Liver (tissue), 9 donors: ENCODE results near the gene LANCL1. TPM values are rescaled to one million over a fixed set of nuclear protein-coding genes. Genes with fewer than 3 reads are reported as not detected.

ENCODE experiments used
- DNase-seq: peaks from one replicate; pipeline ENCODE4 v3.0.0-alpha.2; 2017; ENCODE audit warnings: low spot score
- H3K27ac ChIP-seq, 2 donors: one replicate each; pipeline ENCODE4 v1.7.0; 2013; ENCODE audit warnings: inconsistent platforms in 2 of 2, low read length in 2 of 2, control low read depth in 1 of 2, low read depth in 1 of 2, mild to moderate bottlenecking in 1 of 2
- H3K27me3 ChIP-seq, 4 donors: one replicate each; pipeline versions ENCODE4 v1.6.1 to v1.7.0; 2013; ENCODE audit warnings: low read length in 3 of 4, inconsistent platforms in 1 of 4, mild to moderate bottlenecking in 1 of 4, moderate library complexity in 1 of 4; ENCODE audit not compliant: control insufficient read depth in 4 of 4, insufficient read depth in 4 of 4
- H3K36me3 ChIP-seq, 4 donors: one replicate each; pipeline versions ENCODE4 v1.6.1 to v1.7.0; 2013; ENCODE audit warnings: low read length in 3 of 4, mild to moderate bottlenecking in 3 of 4, low read depth in 1 of 4, moderate library complexity in 1 of 4; ENCODE audit not compliant: control insufficient read depth in 4 of 4, insufficient read depth in 3 of 4
- H3K4me1 ChIP-seq, 4 donors: one replicate each; pipeline versions ENCODE4 v1.6.1 to v1.7.0; 2013; ENCODE audit warnings: low read length in 3 of 4, mild to moderate bottlenecking in 3 of 4, moderate library complexity in 1 of 4; ENCODE audit not compliant: control insufficient read depth in 4 of 4, insufficient read depth in 4 of 4
- H3K4me3 ChIP-seq, 3 donors: one replicate each; pipeline versions ENCODE4 v1.6.1 to v1.7.0; 2013; ENCODE audit warnings: low read length in 3 of 3, control low read depth in 1 of 3, low read depth in 1 of 3, mild to moderate bottlenecking in 1 of 3
- H3K9ac ChIP-seq, 2 donors: one replicate each; pipeline ENCODE4 v1.7.0; 2013; ENCODE audit warnings: low read length in 2 of 2, mild to moderate bottlenecking in 2 of 2, moderate library complexity in 2 of 2, control low read depth in 1 of 2, low read depth in 1 of 2
- H3K9me3 ChIP-seq, 4 donors: one replicate each; pipeline versions ENCODE4 v1.6.1 to v1.7.0; 2013; ENCODE audit warnings: low read length in 3 of 4; ENCODE audit not compliant: control insufficient read depth in 4 of 4
- ATF3 ChIP-seq: IDR thresholded peaks from 2 replicates; pipeline ENCODE4 v1.6.1; 2016; ENCODE audit warnings: antibody characterized with exemption
- CTCF ChIP-seq: fragments of 150-350 bp; IDR thresholded peaks from 2 replicates; pipeline ENCODE4 v1.5.1; 2017; ENCODE audit warnings: improper control_type of control experiment, low read depth, low read length; ENCODE audit not compliant: missing input control
- EGR1 ChIP-seq, 2 donors: IDR thresholded peaks; 2 replicates each; pipeline ENCODE4 v1.6.1; 2016 to 2018; ENCODE audit warnings: antibody characterized with exemption in 2 of 2, low read depth in 2 of 2
- FOXA1 ChIP-seq: IDR thresholded peaks from 2 replicates; pipeline ENCODE4 v1.6.1; 2016; ENCODE audit warnings: antibody characterized with exemption
- FOXA2 ChIP-seq: IDR thresholded peaks from 2 replicates; pipeline ENCODE4 v1.6.1; 2016; ENCODE audit warnings: antibody characterized with exemption
- GABPA ChIP-seq, 2 donors: IDR thresholded peaks in 1 of 2; conservative IDR thresholded peaks in 1 of 2; 2 replicates each; pipeline ENCODE4 v1.6.1; 2016; ENCODE audit warnings: antibody characterized with exemption in 2 of 2, mild to moderate bottlenecking in 1 of 2, moderate library complexity in 1 of 2
- HNF4A ChIP-seq, 2 donors: conservative IDR thresholded peaks; 2 replicates each; pipeline ENCODE4 v1.6.1; 2016; ENCODE audit warnings: antibody characterized with exemption in 2 of 2, mild to moderate bottlenecking in 2 of 2
- HNF4G ChIP-seq: IDR thresholded peaks from 2 replicates; pipeline ENCODE4 v1.6.1; 2016; ENCODE audit warnings: antibody characterized with exemption
- JUND ChIP-seq, 2 donors: IDR thresholded peaks; 2 replicates each; pipeline ENCODE4 v1.6.1; 2016; ENCODE audit warnings: antibody characterized with exemption in 2 of 2
- MAX ChIP-seq: IDR thresholded peaks from 2 replicates; pipeline ENCODE4 v1.6.1; 2016; ENCODE audit warnings: antibody characterized with exemption
- NR2F2 ChIP-seq: IDR thresholded peaks from 2 replicates; pipeline ENCODE4 v1.6.1; 2016; ENCODE audit warnings: antibody characterized with exemption
- RAD21 ChIP-seq, 2 donors: IDR thresholded peaks; 2 replicates each; pipeline ENCODE4 v1.6.1; 2016; ENCODE audit warnings: antibody characterized with exemption in 2 of 2, mild to moderate bottlenecking in 2 of 2
- REST ChIP-seq: IDR thresholded peaks from 2 replicates; pipeline ENCODE4 v1.6.1; 2016; ENCODE audit warnings: antibody characterized with exemption, mild to moderate bottlenecking
- RXRA ChIP-seq, 2 donors: IDR thresholded peaks; 2 replicates each; pipeline ENCODE4 v1.6.1; 2017 to 2018; ENCODE audit warnings: antibody characterized with exemption in 2 of 2, mild to moderate bottlenecking in 1 of 2
- SP1 ChIP-seq: IDR thresholded peaks from 2 replicates; pipeline ENCODE4 v1.6.1; 2018; ENCODE audit warnings: antibody characterized with exemption, mild to moderate bottlenecking
- TAF1 ChIP-seq: conservative IDR thresholded peaks from 2 replicates; pipeline ENCODE4 v1.6.1; 2016; ENCODE audit warnings: antibody characterized with exemption, mild to moderate bottlenecking
- YY1 ChIP-seq: IDR thresholded peaks from 2 replicates; pipeline ENCODE4 v1.6.1; 2016; ENCODE audit warnings: antibody characterized with exemption, mild to moderate bottlenecking
- ZBTB33 ChIP-seq: IDR thresholded peaks from 2 replicates; pipeline ENCODE4 v1.6.1; 2016; ENCODE audit warnings: antibody characterized with exemption
- WGBS: extraction: QIAGEN DNeasy Blood & Tissue Kit; methylation state at CpG from one replicate; pipeline ENCODE4 v1.1.7; 2013; 5-methylcytosine and 5-hydroxymethylcytosine counted together
- polyA plus RNA-seq, 2 donors: library from polyadenylated mRNA; stranded (reverse) in 1 of 2; unstranded in 1 of 2; fragments of 200-250 nt in 1 of 2; fragments of >200 nt in 1 of 2; fragmentation: Nextera tagmentation in 1 of 2; extraction: Ambion mirVana in 1 of 2; gene quantifications; one replicate each; pipeline versions ENCODE4 v1.2.1 to v1.2.3, GENCODE V29; 2013 to 2015
- total RNA-seq, 2 donors: library from RNA; depleted of rRNA; stranded (reverse); fragments of >200 nt; gene quantifications; one replicate each; pipeline ENCODE4 v1.2.3, GENCODE V29; 2014
- donor health status: healthy.
- donor health status: healthy.
- donor health status: healthy.
- donor health status: healthy.
- donor health status: healthy.

LANCL1 gene
- 10 to 100 TPM; 15.1 to 21.0 TPM for total RNA-seq
- polyA plus RNA-seq, result 1 to 10 TPM; 7.2 to 9.1 TPM

GRCh38 chr2:210476194-210477128, at the start of gene LANCL1:
Gene LANCL1, minus strand, starts transcription at chr2:210476759. Its CDS starts 363 bp downstream, at chr2:210476396.
- peaks cover 0 to 6% (median 3%) of the 10 kb centered on the region in 4 donors for H3K36me3 ChIP-seq
- no peaks in the 10 kb centered on the region for H3K9me3 ChIP-seq
- no peak for TF ChIP-seq ZBTB33
- TF ChIP-seq MAX, result peak; percentile 58
- no peak for TF ChIP-seq FOXA1
- TF ChIP-seq HNF4G, result no peak
- peak; percentile 48 for TF ChIP-seq TAF1
- no peak for TF ChIP-seq CTCF
- peak; percentile 64 for TF ChIP-seq YY1
- no peak for TF ChIP-seq ATF3
- TF ChIP-seq REST, result peak; percentile 42
- peak; percentile 60 for TF ChIP-seq SP1
- peak in 1 of 2 donors; percentile 46 for TF ChIP-seq HNF4A (conservative IDR thresholded peaks at IDR 0.05)
- peak in 1 of 2 donors; percentile 12 for TF ChIP-seq RAD21 (IDR thresholded peaks at IDR 0.05)
- TF ChIP-seq NR2F2, result peak; percentile 88
- TF ChIP-seq FOXA2, result no peak
- peak in 1 of 2 donors; percentile 72 for TF ChIP-seq GABPA (IDR thresholded peaks at IDR 0.05 in 1 of 2, conservative IDR thresholded peaks at IDR 0.05 in 1 of 2)
- TF ChIP-seq EGR1 (IDR thresholded peaks at IDR 0.05; ENCODE audit: low read depth in 2 of 2), result no peak
- no peak for TF ChIP-seq JUND (IDR thresholded peaks at IDR 0.05)
- peak; percentile 47 to 51 for TF ChIP-seq RXRA (IDR thresholded peaks at IDR 0.05)
- H3K27me3 ChIP-seq, result no peaks in the 10 kb centered on the region
- DNase-seq, result peak; percentile 87
- peaks cover 2 to 7% (median 6%) of the 10 kb centered on the region in 4 donors for H3K4me1 ChIP-seq
- peak within 1 kb of the TSS; percentile 78 to 80 for H3K9ac ChIP-seq
- peak within 1 kb of the TSS; percentile 74 to 96 (median 92) for H3K4me3 ChIP-seq
- peak within 1 kb of the TSS; percentile 54 to 71 for H3K27ac ChIP-seq
- under 1% methylated on average over 49 of the region's 49 CpGs for WGBS
